H1 (cell line): Measurements from ENCODE around the gene POLD1. TPM values are rescaled to one million over a fixed set of nuclear protein-coding genes. Genes with fewer than 3 reads are reported as not detected.

Experiments used
- CTCF ChIA-PET: fragments of 300-600 bp; sonication (Branson Sonifier 250); formaldehyde crosslinking; loops from one replicate; lab custom pipeline; 2021; ENCODE audit not compliant: partially characterized antibody; lab: Charles Lee
- POLR2A ChIA-PET: fragments of 300-600 bp; sonication (Branson Sonifier 250); formaldehyde crosslinking; loops from one replicate; lab custom pipeline; 2021; ENCODE audit warnings: inconsistent platforms; ENCODE audit not compliant: partially characterized antibody; lab: Charles Lee
- DNase-seq, 2 experiments: peaks; one replicate each; pipeline versions ENCODE4 v3.0.0 to v3.0.0-alpha.2; 2010 to 2022; ENCODE audit warnings: low spot score in 2 of 2, low read depth in 1 of 2, mixed read lengths in 1 of 2
- FAIRE-seq: peaks from 2 replicates; lab custom pipeline; 2011; peaks lifted over from hg19 to GRCh38; lab: Jason Lieb, UNC
- H2AFZ ChIP-seq: 2 replicates; pipeline ENCODE4 v1.8.1; 2012; ENCODE audit warnings: low read length, inconsistent platforms
- H2AK5ac ChIP-seq: 2 replicates; pipeline ENCODE4 v1.6.1; 2013; ENCODE audit warnings: low read depth, low read length
- H2BK120ac ChIP-seq: replicated peaks from 2 replicates; pipeline ENCODE3; 2013; ENCODE audit warnings: low read depth, low read length, inconsistent platforms
- H2BK12ac ChIP-seq: 2 replicates; pipeline ENCODE4 v1.6.1; 2013; ENCODE audit warnings: low read depth, low read length
- H2BK15ac ChIP-seq: 2 replicates; pipeline ENCODE4 v1.6.1; 2013; ENCODE audit warnings: low read length
- H2BK20ac ChIP-seq: 2 replicates; pipeline ENCODE4 v1.6.1; 2013; ENCODE audit warnings: low read length
- H2BK5ac ChIP-seq: 2 replicates; pipeline ENCODE4 v1.6.1; 2013; ENCODE audit warnings: low read depth, low read length
- H3K14ac ChIP-seq: 2 replicates; pipeline ENCODE4 v1.6.1; 2013; ENCODE audit warnings: inconsistent platforms; ENCODE audit not compliant: insufficient read length
- H3K18ac ChIP-seq: 2 replicates; pipeline ENCODE4 v1.6.1; 2013; ENCODE audit warnings: low read length; ENCODE audit errors: extremely low read depth
- H3K23ac ChIP-seq: 2 replicates; pipeline ENCODE4 v1.6.1; 2013; ENCODE audit warnings: inconsistent platforms; ENCODE audit not compliant: insufficient read length
- H3K23me2 ChIP-seq: 2 replicates; pipeline ENCODE4 v1.6.1; 2013; ENCODE audit warnings: low read depth, low read length
- H3K27ac ChIP-seq: 2 replicates; pipeline ENCODE4 v1.6.1; 2011; ENCODE audit warnings: low read depth, low read length, inconsistent platforms
- H3K27me3 ChIP-seq, 4 experiments: replicated peaks in 1 of 4; 1 replicate in 1 of 4; 2 replicates in 3 of 4; pipeline versions ENCODE4 v1.6.1 to v1.8.1; 2011 to 2013; ENCODE audit warnings: low read length in 3 of 4, mild to moderate bottlenecking in 3 of 4, inconsistent platforms in 2 of 4, mixed read lengths in 2 of 4, moderate library complexity in 1 of 4; ENCODE audit not compliant: control insufficient read depth in 3 of 4, insufficient read depth in 3 of 4; ENCODE audit errors: extremely low read depth in 1 of 4
- H3K36me3 ChIP-seq, 4 experiments: 2 replicates each; pipeline versions ENCODE4 v1.6.1 to v1.8.1; 2011 to 2013; ENCODE audit warnings: mild to moderate bottlenecking in 4 of 4, low read length in 3 of 4, moderate library complexity in 2 of 4, control low read depth in 1 of 4, inconsistent platforms in 1 of 4; ENCODE audit not compliant: insufficient read depth in 4 of 4, control insufficient read depth in 2 of 4
- H3K4ac ChIP-seq: replicated peaks from 2 replicates; pipeline ENCODE3; 2013; ENCODE audit warnings: low read length, low read depth, mixed read lengths, inconsistent platforms; ENCODE audit not compliant: insufficient read length
- H3K4me1 ChIP-seq, 4 experiments: replicated peaks in 1 of 4; 1 replicate in 1 of 4; 2 replicates in 3 of 4; pipeline versions ENCODE4 v1.6.1 to v1.8.1; 2011 to 2013; ENCODE audit warnings: low read length in 3 of 4, inconsistent platforms in 2 of 4, mixed read lengths in 1 of 4; ENCODE audit not compliant: insufficient read depth in 4 of 4, control insufficient read depth in 3 of 4
- H3K4me2 ChIP-seq, 2 experiments: 2 replicates each; pipeline versions ENCODE4 v1.6.1 to v1.8.1; 2011 to 2013; ENCODE audit warnings: low read depth in 2 of 2, low read length in 2 of 2, control low read depth in 1 of 2, inconsistent platforms in 1 of 2, mild to moderate bottlenecking in 1 of 2; ENCODE audit not compliant: insufficient read depth in 1 of 2
- H3K4me3 ChIP-seq, 4 experiments: fragments of 200-600, 300-600 bp in 1 of 4; sonication (generic), shearing (Covaris generic), sonication (Bioruptor Twin) in 1 of 4; 2 replicates each; pipeline versions ENCODE4 v1.5.1 to v1.8.1; 2011 to 2016; ENCODE audit warnings: low read length in 4 of 4, low read depth in 3 of 4, control low read depth in 2 of 4, inconsistent platforms in 2 of 4, mild to moderate bottlenecking in 2 of 4, mixed read lengths in 1 of 4, moderate library complexity in 1 of 4; ENCODE audit not compliant: insufficient read depth in 2 of 4; ENCODE audit errors: extremely low read depth in 1 of 4
- H3K56ac ChIP-seq: replicated peaks from 2 replicates; pipeline ENCODE3; 2013; ENCODE audit warnings: low read depth, mild to moderate bottlenecking, mixed read lengths, low read length, inconsistent platforms; ENCODE audit not compliant: insufficient read length
- H3K79me1 ChIP-seq: 2 replicates; pipeline ENCODE4 v1.6.1; 2013; ENCODE audit warnings: low read depth, low read length, control low read depth
- H3K79me2 ChIP-seq, 2 experiments: 2 replicates each; pipeline versions ENCODE4 v1.6.1 to v1.8.1; 2012 to 2013; ENCODE audit warnings: low read length in 2 of 2, mild to moderate bottlenecking in 2 of 2, inconsistent platforms in 1 of 2; ENCODE audit not compliant: insufficient read depth in 2 of 2, control insufficient read depth in 1 of 2
- H3K9ac ChIP-seq, 4 experiments: replicated peaks in 1 of 4; 1 replicate in 1 of 4; 2 replicates in 3 of 4; pipeline versions ENCODE4 v1.6.1 to v1.8.1; 2011 to 2013; ENCODE audit warnings: low read depth in 3 of 4, low read length in 3 of 4, control low read depth in 2 of 4, mild to moderate bottlenecking in 2 of 4, moderate library complexity in 2 of 4, inconsistent platforms in 1 of 4; ENCODE audit errors: extremely low read depth in 1 of 4
- H3K9me3 ChIP-seq, 2 experiments: 2 replicates each; pipeline versions ENCODE4 v1.6.1 to v1.8.1; 2012 to 2013; ENCODE audit warnings: mild to moderate bottlenecking in 2 of 2, moderate library complexity in 2 of 2, control low read depth in 1 of 2, inconsistent platforms in 1 of 2, low read depth in 1 of 2, low read length in 1 of 2, mixed read lengths in 1 of 2; ENCODE audit not compliant: insufficient read depth in 2 of 2
- H4K20me1 ChIP-seq, 2 experiments: replicated peaks in 1 of 2; 2 replicates each; pipeline versions ENCODE3 to v1.8.1; 2011 to 2013; ENCODE audit warnings: inconsistent platforms in 2 of 2, low read length in 2 of 2, mild to moderate bottlenecking in 1 of 2; ENCODE audit not compliant: insufficient read depth in 2 of 2, control insufficient read depth in 1 of 2
- H4K5ac ChIP-seq: 2 replicates; pipeline ENCODE4 v1.6.1; 2013; ENCODE audit warnings: low read length, low read depth, mixed read lengths, inconsistent platforms; ENCODE audit not compliant: insufficient read length
- H4K8ac ChIP-seq: 2 replicates; pipeline ENCODE4 v1.8.0; 2013; ENCODE audit warnings: mild to moderate bottlenecking, moderate library complexity, low read length, inconsistent platforms; ENCODE audit not compliant: insufficient read depth; ENCODE audit errors: extremely low read depth
- H4K91ac ChIP-seq: replicated peaks from 2 replicates; pipeline ENCODE3; 2013; ENCODE audit warnings: low read length, mixed read lengths, inconsistent platforms; ENCODE audit not compliant: insufficient read length
- ATF2 ChIP-seq: IDR thresholded peaks from 2 replicates; pipeline ENCODE4 v1.6.1; 2012; ENCODE audit warnings: low read length, inconsistent platforms
- CBX8 ChIP-seq: fragments of 300-800, 300-1000 bp; sonication (generic); IDR thresholded peaks from 2 replicates; pipeline ENCODE4 v1.7.1; 2016; ENCODE audit warnings: low read depth, low read length, borderline replicate concordance
- FOSL1 ChIP-seq: IDR thresholded peaks from 2 replicates; pipeline ENCODE4 v1.6.1; 2011; ENCODE audit warnings: mild to moderate bottlenecking, low read depth, low read length, moderate library complexity; ENCODE audit not compliant: insufficient read depth
- GTF2F1 ChIP-seq: IDR thresholded peaks from 2 replicates; pipeline ENCODE4 v1.6.1; 2012; ENCODE audit warnings: low read depth, low read length, improper control_type of control experiment, borderline replicate concordance
- NANOG ChIP-seq: IDR thresholded peaks from 2 replicates; pipeline ENCODE4 v1.6.1; 2011; ENCODE audit warnings: low read length, low read depth, mild to moderate bottlenecking, inconsistent platforms; ENCODE audit not compliant: insufficient read depth, poor library complexity, severe bottlenecking
- PHF8 ChIP-seq: fragments of 200-600 bp; sonication (generic); conservative IDR thresholded peaks from 2 replicates; pipeline ENCODE4 v1.7.1; 2012; ENCODE audit warnings: low read depth, mild to moderate bottlenecking, inconsistent platforms, low read length, moderate library complexity
- POLR2AphosphoS5 ChIP-seq: IDR thresholded peaks from 2 replicates; pipeline ENCODE4 v1.6.1; 2011; ENCODE audit warnings: low read depth, low read length
- RBBP5 ChIP-seq: IDR thresholded peaks from 2 replicates; pipeline ENCODE4 v1.7.1; 2012; ENCODE audit warnings: low read depth, mild to moderate bottlenecking, inconsistent platforms, low read length, moderate library complexity, borderline replicate concordance
- SIRT6 ChIP-seq: IDR thresholded peaks from one replicate; pipeline ENCODE4 v1.7.1; 2012; ENCODE audit warnings: low read length, inconsistent platforms
- TAF7 ChIP-seq: optimal IDR thresholded peaks from 2 replicates; pipeline ENCODE3; 2011; ENCODE audit warnings: low read depth, mild to moderate bottlenecking, inconsistent platforms, low read length, moderate library complexity, borderline replicate concordance
- TEAD4 ChIP-seq: IDR thresholded peaks from 2 replicates; pipeline ENCODE4 v1.6.1; 2012; ENCODE audit warnings: low read depth, low read length, inconsistent platforms, mixed read lengths
- WGBS, 2 experiments: shearing (Covaris generic) in 1 of 2; methylation state at CpG; one replicate each; pipeline versions ENCODE4 v1.1.6 to v1.1.7; 2013 to 2015; ENCODE audit warnings: low lambda C conversion rate in 2 of 2, mixed read lengths in 2 of 2, inconsistent platforms in 1 of 2, low coverage in 1 of 2, missing lambda C conversion rate in 1 of 2; ENCODE audit not compliant: insufficient replicate concordance in 2 of 2, insufficient coverage in 1 of 2, insufficient read length in 1 of 2; ENCODE audit errors: extremely low coverage in 1 of 2, missing lambda C conversion rate in 1 of 2; 5-methylcytosine and 5-hydroxymethylcytosine counted together
- polyA plus RNA-seq, 7 experiments: library from polyadenylated mRNA; depleted of rRNA in 3 of 7; stranded (reverse) in 5 of 7; unstranded in 2 of 7; fragments of >200 nt in 5 of 7; fragments of 200-250 nt in 2 of 7; gene quantifications; 1 replicate in 5 of 7; 2 replicates in 1 of 7; 4 replicates in 1 of 7; pipeline versions ENCODE4 v1.2.1 to v1.2.3, GENCODE V29; 2011 to 2013; ENCODE audit warnings: missing spikeins in 2 of 7, mixed read lengths in 2 of 7
- total RNA-seq: library from RNA; stranded (reverse); fragmentation: NEBNext Ultra II Directional; extraction: Animal tissue kit (Norgen Biotek cat#: 25700); gene quantifications from 2 replicates; pipeline ENCODE4 v1.2.1, GENCODE V29; 2021
- TF ChIP-seq, protein P1 (sequence below): IDR thresholded peaks from 2 replicates; pipeline ENCODE4 v1.6.1; 2012; ENCODE audit warnings: inconsistent platforms

POLD1 gene
- total and polyA plus RNA-seq, 2 of the 8 experiments (the other 6 are each of a cell fraction or from before 2014, with no cell fraction given): 141 to 142 TPM

DNA sequence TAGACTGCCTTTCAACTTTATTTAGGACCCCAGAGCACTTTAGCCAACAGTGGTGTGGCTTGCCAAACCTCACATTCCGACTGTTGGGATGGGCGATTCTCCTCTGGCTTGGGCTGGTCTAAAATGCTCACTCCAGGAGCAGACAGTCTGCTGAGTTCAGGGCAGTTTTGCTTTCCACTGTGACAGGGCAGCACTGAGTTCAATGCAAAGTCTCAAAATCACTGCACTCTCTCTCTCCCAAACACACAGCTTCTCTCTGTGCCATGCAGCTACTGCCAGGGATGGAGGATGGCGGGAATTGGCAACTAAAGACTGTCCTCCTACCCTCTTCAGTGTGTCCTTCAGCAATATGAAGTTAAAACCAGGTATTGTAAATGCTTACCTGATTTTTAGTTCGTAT lies 31.9 kb upstream of the POLD1 start:
- no peak for FAIRE-seq
- Histone ChIP-seq H3K9ac (no peak overlapping the region), H3K9me3 (no peaks in the 10 kb centered on the region), H4K91ac (no peak overlapping the region), H3K56ac (no peak overlapping the region), H2BK12ac (no peak overlapping the region), H3K18ac (no peak overlapping the region), H3K4me3 (no peak overlapping the region), H3K4ac (no peak overlapping the region), H3K23me2 (no peaks in the 10 kb centered on the region), H3K4me1 (no peaks in the 10 kb centered on the region; a peak in 3 of 7 replicates), H3K27me3 (no peaks in the 10 kb centered on the region), H2BK120ac (no peak overlapping the region), H3K36me3 (no peaks in the 10 kb centered on the region), H3K14ac (no peak overlapping the region), H2BK15ac (no peak overlapping the region), H4K20me1 (peaks cover 0 to 2% of the 10 kb centered on the region in 2 experiments), H4K8ac (no peak overlapping the region), H2BK20ac (no peak overlapping the region), H4K5ac (no peak overlapping the region), H3K79me2 (no peaks in the 10 kb centered on the region), H3K27ac (no peak overlapping the region), H3K4me2 (no peak overlapping the region), H2AFZ (no peak overlapping the region), H3K23ac (no peak overlapping the region), H2AK5ac (no peak overlapping the region), H2BK5ac (no peak overlapping the region), H3K79me1 (no peaks in the 10 kb centered on the region)
- DNase-seq: no peak
- ChIA-PET POLR2A (interaction anchor here (0.9 kb wide), 1 partner anchor 65 kb away, joined by 3 read pairs; no protein-coding TSS in a partner anchor), CTCF (interaction anchor here (1.1 to 2.6 kb wide), 9 partner anchors 9 to 374 kb away, joined by 3 to 10 read pairs (median 3); no protein-coding TSS in a partner anchor)
- WGBS, 2 experiments: 72% methylated on average over 4 of the region's 4 CpGs; no CpG with 5 or more reads in 1 of the 2 experiments
- TF ChIP-seq ATF2 (no peak), RBBP5 (no peak), NANOG (no peak), TEAD4 (no peak), GTF2F1 (no peak), SIRT6 (no peak), CBX8 (no peak), TAF7 (no peak), POLR2AphosphoS5 (no peak), FOSL1 (no peak), PHF8 (no peak)
- TF ChIP-seq, protein P1, sequence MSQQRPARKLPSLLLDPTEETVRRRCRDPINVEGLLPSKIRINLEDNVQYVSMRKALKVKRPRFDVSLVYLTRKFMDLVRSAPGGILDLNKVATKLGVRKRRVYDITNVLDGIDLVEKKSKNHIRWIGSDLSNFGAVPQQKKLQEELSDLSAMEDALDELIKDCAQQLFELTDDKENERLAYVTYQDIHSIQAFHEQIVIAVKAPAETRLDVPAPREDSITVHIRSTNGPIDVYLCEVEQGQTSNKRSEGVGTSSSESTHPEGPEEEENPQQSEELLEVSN: no peak
